Measurements from ENCODE around the gene DOCK3.

DOCK3 gene

DNA sequence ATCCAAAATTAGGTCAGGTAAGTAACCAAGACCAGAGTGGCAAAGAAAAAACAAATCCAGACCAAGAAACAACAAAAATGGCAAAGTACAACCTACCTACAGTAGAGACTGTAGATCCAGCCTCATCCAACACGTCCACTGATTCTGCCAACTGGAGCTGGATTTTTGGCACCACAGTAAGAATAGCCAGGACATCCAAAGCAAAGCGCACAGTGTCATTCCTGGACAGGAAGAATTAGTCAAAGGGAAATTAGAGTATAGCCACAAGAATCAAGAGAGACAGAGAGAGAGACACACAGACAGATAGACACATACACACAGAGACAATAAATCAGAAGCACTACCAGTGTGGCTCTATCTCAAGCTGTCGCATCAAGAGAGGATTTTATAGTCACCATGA lies 747.5 kb downstream of the DOCK3 start:
- Histone ChIP-seq H3K27me3 (ENCODE audit: insufficient read depth, low read depth, severe bottlenecking) (no peaks in the 10 kb centered on the region), H3K36me3 (peaks cover 53% of the 10 kb centered on the region), H3K27ac (no peak overlapping the region), H3K9me3 (ENCODE audit: severe bottlenecking) (no peaks in the 10 kb centered on the region), H3K4me3 (ENCODE audit: low read depth, low read length) (no peak overlapping the region)
- no peak for DNase-seq
- TF ChIP-seq, protein P1, sequence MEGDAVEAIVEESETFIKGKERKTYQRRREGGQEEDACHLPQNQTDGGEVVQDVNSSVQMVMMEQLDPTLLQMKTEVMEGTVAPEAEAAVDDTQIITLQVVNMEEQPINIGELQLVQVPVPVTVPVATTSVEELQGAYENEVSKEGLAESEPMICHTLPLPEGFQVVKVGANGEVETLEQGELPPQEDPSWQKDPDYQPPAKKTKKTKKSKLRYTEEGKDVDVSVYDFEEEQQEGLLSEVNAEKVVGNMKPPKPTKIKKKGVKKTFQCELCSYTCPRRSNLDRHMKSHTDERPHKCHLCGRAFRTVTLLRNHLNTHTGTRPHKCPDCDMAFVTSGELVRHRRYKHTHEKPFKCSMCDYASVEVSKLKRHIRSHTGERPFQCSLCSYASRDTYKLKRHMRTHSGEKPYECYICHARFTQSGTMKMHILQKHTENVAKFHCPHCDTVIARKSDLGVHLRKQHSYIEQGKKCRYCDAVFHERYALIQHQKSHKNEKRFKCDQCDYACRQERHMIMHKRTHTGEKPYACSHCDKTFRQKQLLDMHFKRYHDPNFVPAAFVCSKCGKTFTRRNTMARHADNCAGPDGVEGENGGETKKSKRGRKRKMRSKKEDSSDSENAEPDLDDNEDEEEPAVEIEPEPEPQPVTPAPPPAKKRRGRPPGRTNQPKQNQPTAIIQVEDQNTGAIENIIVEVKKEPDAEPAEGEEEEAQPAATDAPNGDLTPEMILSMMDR (IDR thresholded peaks at IDR 0.05; ENCODE audit: low read depth, low read length) = no peak

GRCh38 chr3:51426921-51427320 lies 752.2 kb downstream of the DOCK3 start:
- no peak for DNase-seq
- H3K9me3 ChIP-seq (ENCODE audit: severe bottlenecking) = no peaks in the 10 kb centered on the region
- no peak overlapping the region for H3K4me3 ChIP-seq (ENCODE audit: low read depth, low read length)
- H3K27ac ChIP-seq = no peak overlapping the region
- H3K27me3 ChIP-seq (ENCODE audit: insufficient read depth, low read depth, severe bottlenecking) = no peaks in the 10 kb centered on the region
- TF ChIP-seq, protein P1 (IDR thresholded peaks at IDR 0.05; ENCODE audit: low read depth, low read length) = no peak
- peaks cover 49% of the 10 kb centered on the region for H3K36me3 ChIP-seq

- DNase-seq = no peak
- H3K4me3 ChIP-seq (ENCODE audit: low read depth, low read length) = no peak overlapping the region
- H3K36me3 ChIP-seq = peaks cover 50% of the 10 kb centered on the region
- no peaks in the 10 kb centered on the region for H3K27me3 ChIP-seq (ENCODE audit: insufficient read depth, low read depth, severe bottlenecking)
- TF ChIP-seq, protein P1 (IDR thresholded peaks at IDR 0.05; ENCODE audit: low read depth, low read length) = no peak
- H3K9me3 ChIP-seq (ENCODE audit: severe bottlenecking) = no peaks in the 10 kb centered on the region
- no peak overlapping the region for H3K27ac ChIP-seq
These were observed 754.4 kb downstream of the DOCK3 start for GRCh38 chr3:51429138-51429537.
